Stomach (tissue), 9 donors: Measurements from ENCODE around the gene SCOC. TPM values are rescaled to one million over a fixed set of nuclear protein-coding genes. Genes with fewer than 3 reads are reported as not detected.
A peak's percentile ranks its signal among the peaks of the same experiment; 100 is the strongest.

Experiments
- DNase-seq, 2 donors: peaks; one replicate each; pipeline versions ENCODE4 v3.0.0 to v3.0.0-alpha.2; 2013 to 2019
- H3K27ac ChIP-seq, 5 donors: fragments of 200-600 bp in 4 of 5; sonication (generic) in 4 of 5; one replicate each; pipeline ENCODE4 v1.5.1; 2013 to 2019; ENCODE audit warnings: mild to moderate bottlenecking in 1 of 5, moderate library complexity in 1 of 5
- H3K27me3 ChIP-seq, 3 donors: fragments of 200-600 bp; sonication (generic); one replicate each; pipeline ENCODE4 v1.5.1; 2017 to 2019; ENCODE audit warnings: mixed run types in 1 of 3
- H3K36me3 ChIP-seq, 4 donors: fragments of 200-600 bp; sonication (generic); 1 replicate in 3 of 4; 2 replicates in 1 of 4; pipeline ENCODE4 v1.5.1; 2016 to 2019
- H3K4me1 ChIP-seq, 4 donors: fragments of 200-600 bp; sonication (generic); one replicate each; pipeline ENCODE4 v1.5.1; 2016 to 2019
- H3K4me3 ChIP-seq, 4 donors: fragments of 200-600 bp; sonication (generic) in 3 of 4; one replicate each; pipeline ENCODE4 v1.5.1; 2016 to 2019; ENCODE audit warnings: mild to moderate bottlenecking in 1 of 4
- H3K9me3 ChIP-seq, 4 donors: fragments of 200-600 bp; sonication (generic); one replicate each; pipeline ENCODE4 v1.5.1; 2016 to 2019
- EP300 ChIP-seq: sonication (generic); formaldehyde crosslinking; IDR thresholded peaks from one replicate; pipeline ENCODE4 v1.6.1; 2017; ENCODE audit warnings: antibody characterized with exemption
- POLR2A ChIP-seq, 4 donors: fragments of 450-650 bp; IDR thresholded peaks; one replicate each; pipeline ENCODE4 v1.6.1; 2016; ENCODE audit warnings: antibody characterized with exemption in 4 of 4, control low read depth in 2 of 4, mild to moderate bottlenecking in 1 of 4, moderate library complexity in 1 of 4
- POLR2AphosphoS5 ChIP-seq, 3 donors: sonication (generic); formaldehyde crosslinking; IDR thresholded peaks; one replicate each; pipeline ENCODE4 v1.6.1; 2016; ENCODE audit warnings: antibody characterized with exemption in 3 of 3
- WGBS, 5 donors: extraction: QIAGEN DNeasy Blood & Tissue Kit in 3 of 5; methylation state at CpG; one replicate each; pipeline versions ENCODE4 v1.1.5 to v1.1.7; 2013 to 2018; 5-methylcytosine and 5-hydroxymethylcytosine counted together
- intact Hi-C: fragments of 100-400 bp; cut with DNase I; formaldehyde crosslinking; loops from one replicate; pipeline ENCODE4 v1.15.1; 2023; ENCODE audit warnings: low total_unique reads
- polyA plus RNA-seq, 3 donors: library from polyadenylated mRNA; stranded (reverse); fragments of 200-250 nt; gene quantifications; one replicate each; pipeline ENCODE4 v1.2.3, GENCODE V29; 2013
- total RNA-seq, 5 donors: library from RNA; depleted of rRNA; stranded (reverse); fragments of >200 nt; gene quantifications; one replicate each; pipeline versions ENCODE4 v1.1.0 to v1.2.3, GENCODE V29; 2014 to 2016
- TF ChIP-seq, protein P1 (sequence below), 7 experiments: fragments of 450-650 bp in 4 of 7; fragments of 200-600 bp in 3 of 7; sonication (generic) in 3 of 7; IDR thresholded peaks; one replicate each; pipeline ENCODE4 v1.5.1; 2016 to 2019; ENCODE audit warnings: antibody characterized with exemption in 7 of 7, control low read depth in 2 of 7, mild to moderate bottlenecking in 1 of 7
- donor health status: healthy with polysubstance abuse.
- donor health status: Bipolar disorder and iron deficiency.
- donor health status: healthy.

SCOC gene
- total and polyA plus RNA-seq, 8 donors: 28.4 to 108 (median 56.3) TPM

DNA sequence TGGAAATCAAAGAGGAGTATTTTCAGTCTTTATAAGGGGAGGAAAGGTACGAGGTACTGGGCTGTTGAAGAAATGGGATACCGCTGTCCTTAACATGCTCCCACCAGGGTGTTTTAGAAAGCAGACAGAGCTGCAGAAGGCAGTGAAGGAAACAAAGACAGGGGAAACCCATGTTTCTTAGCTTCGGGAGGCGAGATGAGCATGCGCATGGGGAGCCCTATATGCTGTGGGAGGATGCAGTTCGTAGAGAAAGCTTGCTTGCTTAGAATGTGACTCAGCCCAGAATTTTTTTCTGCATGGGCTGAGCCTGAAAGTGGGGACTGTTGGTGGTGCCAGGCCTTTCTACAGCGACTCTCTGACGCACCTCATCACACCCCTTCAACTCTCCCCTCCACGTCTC is 28.8 kb upstream of the SCOC start:
- H3K27ac ChIP-seq: peak overlapping the region; percentile 6 to 83 (median 30)
- H3K4me1 ChIP-seq: peaks cover 0 to 28% (median 14%) of the 10 kb centered on the region in 4 donors
- TF ChIP-seq, protein P1, sequence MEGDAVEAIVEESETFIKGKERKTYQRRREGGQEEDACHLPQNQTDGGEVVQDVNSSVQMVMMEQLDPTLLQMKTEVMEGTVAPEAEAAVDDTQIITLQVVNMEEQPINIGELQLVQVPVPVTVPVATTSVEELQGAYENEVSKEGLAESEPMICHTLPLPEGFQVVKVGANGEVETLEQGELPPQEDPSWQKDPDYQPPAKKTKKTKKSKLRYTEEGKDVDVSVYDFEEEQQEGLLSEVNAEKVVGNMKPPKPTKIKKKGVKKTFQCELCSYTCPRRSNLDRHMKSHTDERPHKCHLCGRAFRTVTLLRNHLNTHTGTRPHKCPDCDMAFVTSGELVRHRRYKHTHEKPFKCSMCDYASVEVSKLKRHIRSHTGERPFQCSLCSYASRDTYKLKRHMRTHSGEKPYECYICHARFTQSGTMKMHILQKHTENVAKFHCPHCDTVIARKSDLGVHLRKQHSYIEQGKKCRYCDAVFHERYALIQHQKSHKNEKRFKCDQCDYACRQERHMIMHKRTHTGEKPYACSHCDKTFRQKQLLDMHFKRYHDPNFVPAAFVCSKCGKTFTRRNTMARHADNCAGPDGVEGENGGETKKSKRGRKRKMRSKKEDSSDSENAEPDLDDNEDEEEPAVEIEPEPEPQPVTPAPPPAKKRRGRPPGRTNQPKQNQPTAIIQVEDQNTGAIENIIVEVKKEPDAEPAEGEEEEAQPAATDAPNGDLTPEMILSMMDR (IDR thresholded peaks at IDR 0.05): no peak
- TF ChIP-seq EP300 (no peak), POLR2AphosphoS5 (IDR thresholded peaks at IDR 0.05) (no peak), POLR2A (IDR thresholded peaks at IDR 0.05) (no peak)
- WGBS, 5 donors: 64 to 87% (median 74%) methylated on average over 9 of the region's 9 CpGs
- H3K36me3 ChIP-seq: no peaks in the 10 kb centered on the region
- H3K4me3 ChIP-seq: peak overlapping the region in 3 of 4 donors; percentile 3 to 41 (median 9)
- H3K9me3 ChIP-seq: no peaks in the 10 kb centered on the region
- intact Hi-C loops: no loop called here
- no peaks in the 10 kb centered on the region for H3K27me3 ChIP-seq
- DNase-seq: peak in 1 of 2 donors; percentile 29

DNA sequence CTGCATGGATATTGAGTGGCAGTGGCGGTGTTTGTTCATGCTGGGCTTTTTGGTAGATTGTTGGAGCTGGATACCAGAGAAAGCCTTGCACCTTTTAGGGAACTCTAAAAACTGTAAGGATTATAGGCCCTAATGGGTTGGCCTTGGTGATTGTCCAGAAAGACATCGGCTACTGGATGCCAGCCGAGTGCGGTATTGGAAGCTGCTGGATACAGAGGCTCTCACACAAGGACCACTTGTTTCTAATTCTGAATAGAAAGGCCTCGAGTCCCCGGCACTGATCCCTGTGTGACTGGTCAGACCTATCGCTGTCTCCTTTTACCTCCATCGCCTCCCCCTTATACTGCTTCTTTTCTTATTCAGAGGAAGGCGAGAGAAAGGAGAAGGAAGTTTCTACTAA is 27.3 kb upstream of the SCOC start:
- Histone ChIP-seq H3K27ac (peak overlapping the region; percentile 64 to 83 (median 78)), H3K4me1 (peaks cover 0 to 28% (median 14%) of the 10 kb centered on the region in 4 donors), H3K27me3 (no peaks in the 10 kb centered on the region), H3K9me3 (no peaks in the 10 kb centered on the region), H3K36me3 (no peaks in the 10 kb centered on the region), H3K4me3 (peak overlapping the region in 1 of 4 donors; percentile 41)
- DNase-seq: peak in 1 of 2 donors; percentile 43
- TF ChIP-seq POLR2AphosphoS5 (IDR thresholded peaks at IDR 0.05) (no peak), POLR2A (IDR thresholded peaks at IDR 0.05) (no peak), EP300 (no peak)
- TF ChIP-seq, protein P1 (IDR thresholded peaks at IDR 0.05): no peak
- 38 to 81% (median 44%) methylated on average over 9 of the region's 9 CpGs for WGBS, 5 donors
- intact Hi-C loops: no loop called here

DNA sequence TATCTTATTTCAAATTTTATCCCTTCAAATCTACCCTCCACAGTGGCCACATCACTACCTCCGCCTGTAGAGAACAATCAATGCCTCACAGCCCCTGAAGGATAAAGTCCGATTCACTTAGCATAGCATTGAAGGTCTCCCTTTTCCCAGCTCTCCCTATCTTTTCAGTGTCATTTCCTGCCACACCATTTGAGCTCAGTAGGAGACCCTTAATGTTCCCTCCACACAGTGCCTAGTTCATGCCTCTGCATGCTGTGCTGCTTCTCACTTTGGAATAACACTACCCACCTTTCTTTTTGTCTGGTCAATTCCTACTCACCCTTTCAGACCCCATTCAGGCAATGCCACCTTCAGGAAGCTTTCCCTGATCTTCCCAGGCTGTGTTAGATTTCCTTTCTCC is 23.6 kb upstream of the SCOC start:
- Histone ChIP-seq H3K4me1 (peaks cover 0 to 20% (median 6%) of the 10 kb centered on the region in 4 donors), H3K36me3 (no peaks in the 10 kb centered on the region), H3K27ac (no peak overlapping the region), H3K4me3 (no peak overlapping the region), H3K9me3 (no peaks in the 10 kb centered on the region), H3K27me3 (no peaks in the 10 kb centered on the region)
- 79 to 96% (median 90%) methylated on average over 2 of the region's 2 CpGs for WGBS, 5 donors
- intact Hi-C loops: loop anchor here (10.0 kb wide), 1 partner anchor 505 kb away; no protein-coding TSS in a partner anchor
- no peak for DNase-seq
- TF ChIP-seq POLR2A (IDR thresholded peaks at IDR 0.05) (no peak), EP300 (no peak)

DNA sequence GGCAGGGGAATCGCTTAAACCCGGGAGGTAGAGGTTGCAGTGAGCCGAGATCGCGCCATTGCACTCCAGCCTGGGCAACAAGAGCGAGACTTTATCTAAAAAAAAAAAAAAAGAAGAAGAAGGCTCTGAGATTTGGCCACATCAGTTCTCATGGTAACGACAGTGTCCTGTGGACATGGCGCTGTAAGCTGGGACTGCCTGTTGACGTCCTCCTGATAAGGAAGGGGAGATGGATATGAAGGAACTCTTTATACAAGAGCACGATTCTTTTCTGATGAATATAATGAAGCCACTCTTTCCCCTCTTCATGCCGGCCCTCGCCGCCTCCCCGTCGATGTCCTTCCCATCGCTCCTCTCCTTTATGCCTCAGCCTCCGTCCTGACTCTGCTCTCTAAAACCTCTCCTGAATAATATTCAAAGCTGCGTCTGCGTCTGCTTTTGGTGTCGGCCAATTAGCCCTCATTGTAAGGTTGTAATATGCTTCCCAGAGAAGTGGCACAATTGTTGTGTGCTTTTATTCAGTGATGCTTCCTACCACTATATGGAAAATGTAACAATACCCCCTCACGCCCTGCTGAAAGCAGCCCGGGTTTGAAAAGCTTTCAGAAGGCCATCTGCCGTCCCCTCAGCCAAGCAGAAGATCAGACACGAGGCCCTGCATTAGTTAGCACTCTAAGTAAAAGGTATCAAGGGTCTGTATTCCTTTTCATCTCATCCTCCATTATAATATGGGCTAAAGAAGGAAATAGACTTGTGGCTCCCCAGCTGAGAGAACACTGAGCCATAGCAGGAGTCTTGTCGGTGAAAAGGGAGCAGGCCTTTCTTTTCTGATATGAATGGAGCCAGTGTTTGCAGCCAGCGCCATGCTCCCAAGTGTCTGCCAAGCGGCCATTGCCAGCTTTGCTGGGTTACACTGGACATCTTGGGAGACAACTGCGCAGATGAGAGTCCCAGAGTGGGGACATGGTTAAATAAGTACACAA is 22.1 kb upstream of the SCOC start:
- H3K9me3 ChIP-seq: no peaks in the 10 kb centered on the region
- 88 to 95% (median 93%) methylated on average over 28 of the region's 28 CpGs for WGBS, 5 donors
- no peak overlapping the region for H3K27ac ChIP-seq
- no peaks in the 10 kb centered on the region for H3K27me3 ChIP-seq
- intact Hi-C loops: loop anchor here (10.0 kb wide), 1 partner anchor 503 kb away; no protein-coding TSS in a partner anchor
- peaks cover 0 to 9% (median 4%) of the 10 kb centered on the region in 4 donors for H3K4me1 ChIP-seq
- no peaks in the 10 kb centered on the region for H3K36me3 ChIP-seq
- TF ChIP-seq POLR2AphosphoS5 (IDR thresholded peaks at IDR 0.05): no peak
- TF ChIP-seq EP300: no peak
- TF ChIP-seq, protein P1 (IDR thresholded peaks at IDR 0.05): no peak
- TF ChIP-seq POLR2A (IDR thresholded peaks at IDR 0.05): no peak
- DNase-seq: no peak
- H3K4me3 ChIP-seq: no peak overlapping the region
